Retinal pigment epithelial cell (primary cell): Measurements from ENCODE around the gene SLPI.

Experiments
- DNase-seq: peaks from one replicate; pipeline ENCODE4 v3.0.0-alpha.2; 2010; ENCODE audit warnings: low read depth
- H3K4me3 ChIP-seq: 2 replicates; pipeline ENCODE4 v1.5.1; 2011; ENCODE audit warnings: mild to moderate bottlenecking, low read length, control low read depth, moderate library complexity
- TF ChIP-seq, protein P1 (sequence below): conservative IDR thresholded peaks from 2 replicates; pipeline ENCODE4 v1.5.1; 2011; ENCODE audit warnings: low read depth, low read length, control low read depth, inconsistent platforms

The SLPI gene

DNA sequence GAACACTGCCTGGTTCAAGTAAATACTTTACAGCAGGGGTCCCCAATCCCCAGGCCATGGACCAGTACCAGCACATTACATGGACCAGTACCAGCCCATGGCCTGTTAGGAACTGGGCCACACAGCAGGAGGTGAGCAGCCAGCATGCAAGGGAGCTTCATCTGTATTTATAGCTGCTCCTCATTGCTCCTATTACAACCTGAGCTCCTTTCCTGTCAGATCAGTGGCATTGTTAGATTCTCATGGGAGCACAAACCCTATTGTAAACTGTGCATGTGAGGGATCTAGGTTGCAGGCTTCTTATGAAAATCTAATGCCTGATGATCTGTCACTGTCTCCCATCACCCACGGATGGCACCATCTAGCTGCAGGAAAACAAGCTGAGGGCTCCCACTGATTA, 40.3 kb upstream of the SLPI start:
- no peak for DNase-seq
- H3K4me3 ChIP-seq: no peak overlapping the region
- TF ChIP-seq, protein P1, sequence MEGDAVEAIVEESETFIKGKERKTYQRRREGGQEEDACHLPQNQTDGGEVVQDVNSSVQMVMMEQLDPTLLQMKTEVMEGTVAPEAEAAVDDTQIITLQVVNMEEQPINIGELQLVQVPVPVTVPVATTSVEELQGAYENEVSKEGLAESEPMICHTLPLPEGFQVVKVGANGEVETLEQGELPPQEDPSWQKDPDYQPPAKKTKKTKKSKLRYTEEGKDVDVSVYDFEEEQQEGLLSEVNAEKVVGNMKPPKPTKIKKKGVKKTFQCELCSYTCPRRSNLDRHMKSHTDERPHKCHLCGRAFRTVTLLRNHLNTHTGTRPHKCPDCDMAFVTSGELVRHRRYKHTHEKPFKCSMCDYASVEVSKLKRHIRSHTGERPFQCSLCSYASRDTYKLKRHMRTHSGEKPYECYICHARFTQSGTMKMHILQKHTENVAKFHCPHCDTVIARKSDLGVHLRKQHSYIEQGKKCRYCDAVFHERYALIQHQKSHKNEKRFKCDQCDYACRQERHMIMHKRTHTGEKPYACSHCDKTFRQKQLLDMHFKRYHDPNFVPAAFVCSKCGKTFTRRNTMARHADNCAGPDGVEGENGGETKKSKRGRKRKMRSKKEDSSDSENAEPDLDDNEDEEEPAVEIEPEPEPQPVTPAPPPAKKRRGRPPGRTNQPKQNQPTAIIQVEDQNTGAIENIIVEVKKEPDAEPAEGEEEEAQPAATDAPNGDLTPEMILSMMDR: no peak

DNA sequence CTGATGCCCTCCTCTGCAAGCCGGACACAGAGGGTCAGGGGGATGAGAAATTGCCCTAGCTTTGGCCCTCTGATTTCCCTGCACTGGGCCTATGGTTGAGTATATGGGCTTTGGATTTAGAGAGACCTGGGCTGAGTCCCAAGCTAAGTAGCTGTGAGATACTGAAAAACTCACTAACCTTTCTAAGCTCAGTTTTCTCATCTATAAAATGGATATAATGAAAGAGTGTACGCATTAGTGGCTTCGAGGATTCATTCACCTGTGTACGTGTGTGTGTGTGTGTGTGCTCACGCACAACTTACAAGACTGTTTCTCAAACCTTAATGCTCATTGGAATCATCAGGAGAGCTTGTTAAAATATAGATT, 39.6 kb upstream of the SLPI start:
- H3K4me3 ChIP-seq: no peak overlapping the region

DNA sequence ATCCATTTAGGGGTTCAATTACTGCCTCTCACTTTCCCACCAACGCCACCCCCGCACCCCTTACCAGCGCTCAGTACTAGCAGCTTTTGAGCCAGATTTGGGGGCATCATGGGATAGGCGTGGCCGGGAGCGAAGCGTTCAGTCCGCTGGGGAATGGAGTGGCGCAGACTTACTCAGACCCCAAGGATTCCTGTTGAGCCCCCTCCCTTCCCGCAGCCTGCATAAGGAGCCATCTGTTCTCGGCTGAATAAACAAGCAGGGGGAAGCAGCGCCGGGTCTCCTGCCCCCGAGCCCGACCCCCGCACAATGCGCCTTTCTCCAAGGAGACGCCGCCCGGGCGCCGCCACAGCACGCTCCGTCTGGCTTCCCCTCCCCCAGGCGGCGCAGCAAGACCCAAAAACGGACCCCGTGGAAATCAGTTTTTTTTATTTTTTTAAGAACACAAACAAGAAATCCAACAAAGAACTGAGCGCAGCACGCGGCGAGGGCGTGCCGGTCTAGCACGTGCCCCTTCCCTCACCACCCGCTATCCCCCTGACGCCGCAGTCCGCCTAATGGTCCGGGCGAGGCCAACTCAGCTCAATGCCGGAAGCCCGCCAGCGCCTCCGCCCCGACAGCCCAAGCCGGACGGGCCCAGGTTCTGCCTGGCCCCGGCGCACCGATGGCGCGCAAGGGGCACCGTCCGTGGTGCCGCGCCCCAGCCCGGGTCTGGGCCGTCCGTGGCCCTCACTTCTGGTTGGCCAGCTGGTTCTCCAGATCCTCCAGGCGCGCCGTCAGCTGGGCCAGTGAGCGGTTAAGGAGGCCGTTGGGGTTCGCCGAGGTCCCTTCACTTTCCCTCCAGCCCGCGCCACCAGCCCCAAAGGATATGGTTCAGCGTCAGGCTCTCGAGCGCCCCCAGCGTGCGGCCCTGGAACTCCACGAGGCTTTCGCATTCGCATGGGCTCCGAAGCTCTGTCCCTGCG, 39.0 kb upstream of the SLPI start:
- TF ChIP-seq, protein P1: peak; percentile 94
- H3K4me3 ChIP-seq: peak overlapping the region; percentile 43
- peak; percentile 15 for DNase-seq

More for the DNA sequence above, 39.6 kb upstream of the SLPI start:
- DNase-seq: no peak
- TF ChIP-seq, protein P1: no peak

DNA sequence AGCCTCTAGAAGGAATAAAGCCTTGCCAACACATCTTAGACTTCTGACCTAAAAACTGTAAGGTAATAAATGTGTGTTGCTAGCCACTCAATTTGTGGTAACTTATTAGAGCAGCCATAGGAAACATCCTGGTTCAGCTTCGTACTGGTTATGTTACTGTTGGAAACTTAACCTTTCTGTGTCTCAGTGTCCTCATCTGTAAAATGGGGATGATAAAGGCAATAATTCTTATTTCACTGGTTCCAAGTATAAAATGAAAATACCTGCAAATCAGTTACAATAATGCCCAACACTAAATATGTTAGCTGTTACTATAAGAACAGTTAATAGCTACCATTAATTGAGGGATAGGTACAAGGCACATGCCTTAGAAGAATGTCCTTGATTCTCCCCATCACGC, 38.0 kb upstream of the SLPI start:
- DNase-seq: no peak

DNA sequence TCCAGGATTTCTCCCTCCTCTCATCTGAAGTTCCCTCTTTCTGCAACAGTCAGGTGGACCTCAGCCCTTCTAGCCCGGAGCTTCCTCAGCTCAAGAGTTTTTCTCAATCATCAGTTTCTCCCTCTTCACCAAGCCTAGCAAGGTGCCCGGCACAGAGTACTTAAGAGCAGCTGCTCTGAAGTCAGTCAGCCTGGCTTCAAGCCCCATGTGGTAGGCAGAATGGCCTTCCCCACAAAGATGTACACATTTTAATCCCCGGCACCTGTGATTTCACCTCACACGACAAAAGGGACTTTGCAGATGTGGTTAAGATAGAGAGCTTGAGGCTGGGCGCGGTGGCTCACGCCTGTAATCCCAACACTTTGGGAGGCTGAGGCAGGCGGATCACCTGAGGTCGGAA, 37.2 kb upstream of the SLPI start:
- no peak overlapping the region for H3K4me3 ChIP-seq
- TF ChIP-seq, protein P1: no peak
- no peak for DNase-seq

More for the DNA sequence above, 38.0 kb upstream of the SLPI start:
- TF ChIP-seq, protein P1: no peak
- no peak overlapping the region for H3K4me3 ChIP-seq

DNA sequence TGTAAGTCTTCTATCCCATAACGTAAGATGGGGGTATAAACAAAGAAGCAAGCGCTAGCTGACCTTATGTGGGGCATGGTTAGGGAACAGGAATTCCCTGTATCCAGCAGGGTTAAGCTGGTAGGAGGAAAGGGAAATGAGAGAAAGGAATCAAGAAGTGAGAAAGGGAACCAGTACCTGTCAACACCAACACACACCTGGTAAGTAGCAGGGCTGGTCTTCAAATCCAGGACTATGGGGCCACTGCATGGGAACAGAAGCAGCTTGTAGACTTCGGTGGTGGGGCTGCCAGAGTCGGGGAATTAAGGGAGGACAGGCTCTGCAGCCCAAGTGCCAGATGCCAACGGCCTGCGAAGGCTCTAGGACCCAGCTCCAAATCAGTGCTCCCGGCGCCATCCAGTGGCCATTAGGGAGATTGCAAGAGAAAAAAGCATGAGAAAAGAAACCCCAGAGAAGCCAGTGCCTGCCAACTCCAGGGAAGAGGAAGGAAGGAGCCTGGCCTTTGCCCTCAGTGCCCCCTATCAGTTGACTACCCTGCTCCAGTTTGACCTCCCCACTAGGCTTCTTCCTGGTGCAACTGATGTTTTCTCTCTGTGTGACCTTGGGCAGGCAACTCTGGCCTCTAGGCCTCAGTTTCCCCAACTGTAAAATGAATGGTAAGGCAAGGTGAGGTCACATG, 36.5 kb upstream of the SLPI start:
- DNase-seq: peak; percentile 16
- TF ChIP-seq, protein P1: peak; percentile 88
- H3K4me3 ChIP-seq: no peak overlapping the region
